HEK293T (cell line): ENCODE results near the gene ZBTB9.
A peak's percentile ranks its signal among the peaks of the same experiment; 100 is the strongest.

Experiments
- CTCF ChIA-PET: fragments of 350-600 bp; formaldehyde crosslinking; extraction: SDS; loops from one replicate; lab custom pipeline; 2021; ENCODE audit warnings: antibody characterized with exemption, inconsistent platforms; lab: Yijun Ruan, JAX
- POLR2A ChIA-PET: fragments of 350-600 bp; formaldehyde crosslinking; extraction: SDS; loops from one replicate; lab custom pipeline; 2020; ENCODE audit warnings: antibody characterized with exemption, inconsistent platforms; lab: Yijun Ruan, JAX
- DNase-seq: peaks from one replicate; pipeline ENCODE4 v3.0.0; 2012; ENCODE audit warnings: mixed read lengths; ENCODE audit errors: extremely low spot score
- ARNT ChIP-seq: fragments of 450-650 bp; IDR thresholded peaks from 2 replicates; pipeline ENCODE4 v1.6.1; 2017; ENCODE audit warnings: mild to moderate bottlenecking
- BHLHE40 ChIP-seq: fragments of 450-650 bp; IDR thresholded peaks from 2 replicates; pipeline ENCODE4 v1.6.1; 2016; ENCODE audit warnings: mild to moderate bottlenecking, moderate library complexity, borderline replicate concordance
- CTBP1 ChIP-seq: fragments of 450-650 bp; IDR thresholded peaks from 2 replicates; pipeline ENCODE4 v1.6.1; 2016; ENCODE audit warnings: borderline replicate concordance
- ELF4 ChIP-seq: fragments of 450-650 bp; IDR thresholded peaks from 2 replicates; pipeline ENCODE4 v1.6.1; 2017; ENCODE audit warnings: antibody characterized with exemption
- FOXA1 ChIP-seq: fragments of 450-650 bp; IDR thresholded peaks from 2 replicates; pipeline ENCODE4 v1.6.1; 2016; ENCODE audit warnings: mild to moderate bottlenecking
- FOXK2 ChIP-seq: fragments of 450-650 bp; IDR thresholded peaks from 2 replicates; pipeline ENCODE4 v1.6.1; 2016; ENCODE audit warnings: mild to moderate bottlenecking
- FOXM1 ChIP-seq: fragments of 450-650 bp; IDR thresholded peaks from 2 replicates; pipeline ENCODE4 v1.6.1; 2017; ENCODE audit warnings: mild to moderate bottlenecking, borderline replicate concordance
- HDGF ChIP-seq: fragments of 450-650 bp; IDR thresholded peaks from 2 replicates; pipeline ENCODE4 v1.6.1; 2017; ENCODE audit warnings: antibody characterized with exemption, borderline replicate concordance
- L3MBTL2 ChIP-seq: fragments of 450-650 bp; conservative IDR thresholded peaks from 2 replicates; pipeline ENCODE4 v1.6.1; 2016; ENCODE audit warnings: mild to moderate bottlenecking
- LEF1 ChIP-seq: fragments of 450-650 bp; IDR thresholded peaks from 2 replicates; pipeline ENCODE4 v1.6.1; 2017; ENCODE audit warnings: mild to moderate bottlenecking, borderline replicate concordance
- NFRKB ChIP-seq: fragments of 450-650 bp; IDR thresholded peaks from 2 replicates; pipeline ENCODE4 v1.6.1; 2016; ENCODE audit warnings: mild to moderate bottlenecking, moderate library complexity
- PKNOX1 ChIP-seq: fragments of 450-650 bp; IDR thresholded peaks from 2 replicates; pipeline ENCODE4 v1.6.1; 2016
- SP1 ChIP-seq: fragments of 450-650 bp; IDR thresholded peaks from 2 replicates; pipeline ENCODE4 v1.6.1; 2017
- SUZ12 ChIP-seq: fragments of 450-650 bp; IDR thresholded peaks from 2 replicates; pipeline ENCODE4 v1.6.1; 2016; ENCODE audit warnings: mild to moderate bottlenecking
- TARDBP ChIP-seq: fragments of 450-650 bp; IDR thresholded peaks from 2 replicates; pipeline ENCODE4 v1.6.1; 2016
- ZNF384 ChIP-seq: fragments of 450-650 bp; IDR thresholded peaks from 2 replicates; pipeline ENCODE4 v1.6.1; 2016

ZBTB9 gene

GRCh38 chr6:33454009-33454946, at the start of gene ZBTB9:
ZBTB9 (plus strand) TSS chr6:33454576; CDS start chr6:33455101, 525 bp downstream.
- peak; percentile 98 for DNase-seq
- TF ChIP-seq ELF4, result peak; percentile 48; the same call in 1 of the 2 replicates
- no peak for TF ChIP-seq CTBP1
- peak; percentile 94 for TF ChIP-seq L3MBTL2
- CTCF ChIA-PET, result interaction anchor here (0.8 kb wide), 2 partner anchors 29 to 64 kb away, joined by 3 to 4 read pairs; no protein-coding TSS in a partner anchor
- POLR2A ChIA-PET, result interaction anchor here (0.7 to 3.6 kb wide), 26 partner anchors 9 to 257 kb away, joined by 3 to 18 read pairs (median 4); partner anchors contain the start of genes BAK1, CUTA, RPS18 and UQCC2

GRCh38 chr6:33404884-33405283, 49.5 kb upstream of the ZBTB9 start:
- CTCF ChIA-PET, result no interaction called here
- TF ChIP-seq NFRKB (no peak), LEF1 (no peak), FOXM1 (no peak), ARNT (no peak), ZNF384 (no peak), SP1 (no peak), SUZ12 (no peak), HDGF (no peak), L3MBTL2 (no peak), TARDBP (no peak), PKNOX1 (no peak), FOXA1 (no peak), FOXK2 (no peak), ELF4 (no peak), BHLHE40 (no peak), CTBP1 (no peak)
- POLR2A ChIA-PET, result no interaction called here
- DNase-seq, result no peak

- POLR2A ChIA-PET, result no interaction called here
- TF ChIP-seq CTBP1 (no peak), L3MBTL2 (no peak), BHLHE40 (no peak), TARDBP (no peak), PKNOX1 (no peak), SP1 (no peak), ZNF384 (no peak), NFRKB (no peak), FOXK2 (no peak), LEF1 (no peak), FOXM1 (no peak), SUZ12 (no peak)
- CTCF ChIA-PET, result no interaction called here
Observed at GRCh38 chr6:33405386-33405940, 48.9 kb upstream of the ZBTB9 start.

GRCh38 chr6:33406126-33406525, 48.2 kb upstream of the ZBTB9 start:
- no peak for TF ChIP-seq ZNF384
- no peak for TF ChIP-seq ELF4
- TF ChIP-seq BHLHE40, result no peak
- TF ChIP-seq FOXK2, result no peak
- no peak for TF ChIP-seq TARDBP
- TF ChIP-seq L3MBTL2, result no peak
- no peak for TF ChIP-seq NFRKB
- no peak for TF ChIP-seq FOXM1
- no peak for TF ChIP-seq SUZ12
- no peak for TF ChIP-seq HDGF
- TF ChIP-seq SP1, result no peak
- no peak for TF ChIP-seq LEF1
- TF ChIP-seq CTBP1, result no peak
- TF ChIP-seq PKNOX1, result no peak
- no peak for TF ChIP-seq FOXA1
- no peak for TF ChIP-seq ARNT
- CTCF ChIA-PET, result no interaction called here
- POLR2A ChIA-PET, result no interaction called here
- no peak for DNase-seq

More at GRCh38 chr6:33405386-33405940, 48.9 kb upstream of the ZBTB9 start:
- no peak for DNase-seq

GRCh38 chr6:33407132-33407718, 47.2 kb upstream of the ZBTB9 start:
- DNase-seq, result no peak
- POLR2A ChIA-PET, result interaction anchor here (0.8 to 1.5 kb wide), 3 partner anchors 11 to 89 kb away, joined by 3 to 4 read pairs (median 3); partner anchors contain the start of genes CUTA and ZBTB22
- no peak for TF ChIP-seq BHLHE40
- no peak for TF ChIP-seq PKNOX1
- no peak for TF ChIP-seq NFRKB
- TF ChIP-seq HDGF, result no peak
- TF ChIP-seq FOXM1, result no peak
- no peak for TF ChIP-seq SP1
- TF ChIP-seq TARDBP, result no peak
- no peak for TF ChIP-seq FOXA1
- TF ChIP-seq FOXK2, result no peak
- no peak for TF ChIP-seq SUZ12
- TF ChIP-seq ELF4, result no peak
- no peak for TF ChIP-seq L3MBTL2
- TF ChIP-seq ARNT, result no peak
- no peak for TF ChIP-seq LEF1
- TF ChIP-seq CTBP1, result no peak
- no peak for TF ChIP-seq ZNF384
- CTCF ChIA-PET, result interaction anchor here (1.4 kb wide), 1 partner anchor 17 kb away, joined by 6 read pairs; no protein-coding TSS in a partner anchor
